Neural progenitor cell (in vitro differentiated cells): ENCODE measurements around the gene NKAIN1. TPM values are rescaled to one million over a fixed set of nuclear protein-coding genes. Genes with fewer than 3 reads are reported as not detected.
A peak's percentile ranks its signal among the peaks of the same experiment; 100 is the strongest.

Experiments
- DNase-seq: peaks from one replicate; pipeline ENCODE4 v3.0.0-alpha.2; 2016; ENCODE audit warnings: low spot score
- H2AFZ ChIP-seq: fragments of 200-600 bp; sonication (generic); replicated peaks from 2 replicates; pipeline ENCODE4 v1.6.1; 2016; ENCODE audit warnings: antibody characterized with exemption
- H3F3A ChIP-seq: fragments of 200-600 bp; sonication (generic); 2 replicates; pipeline ENCODE4 v1.6.1; 2016; ENCODE audit warnings: antibody characterized with exemption, low read depth
- H3K27ac ChIP-seq: fragments of 200-600 bp; sonication (generic); 2 replicates; pipeline ENCODE4 v1.5.1; 2016; ENCODE audit warnings: mild to moderate bottlenecking
- H3K27me3 ChIP-seq: fragments of 200-600 bp; sonication (generic); 2 replicates; pipeline ENCODE4 v1.6.1; 2016; ENCODE audit warnings: mild to moderate bottlenecking, moderate library complexity
- H3K36me3 ChIP-seq: fragments of 200-600 bp; sonication (generic); 2 replicates; pipeline ENCODE4 v1.5.1; 2016
- H3K4me1 ChIP-seq: fragments of 200-600 bp; sonication (generic); 2 replicates; pipeline ENCODE4 v1.6.1; 2016; ENCODE audit warnings: mixed run types
- H3K4me2 ChIP-seq: fragments of 200-600 bp; sonication (generic); 2 replicates; pipeline ENCODE4 v1.6.1; 2016
- H3K4me3 ChIP-seq: fragments of 200-600 bp; sonication (generic); 2 replicates; pipeline ENCODE4 v1.5.1; 2016
- H3K79me2 ChIP-seq: fragments of 200-600 bp; sonication (generic); 2 replicates; pipeline ENCODE4 v1.6.1; 2016; ENCODE audit warnings: low read depth
- H3K9ac ChIP-seq: fragments of 200-600 bp; sonication (generic); 2 replicates; pipeline ENCODE4 v1.6.1; 2016
- H3K9me3 ChIP-seq: fragments of 200-600 bp; sonication (generic); 2 replicates; pipeline ENCODE4 v1.5.1; 2016; ENCODE audit warnings: low read depth
- H4K20me1 ChIP-seq: fragments of 200-600 bp; sonication (generic); 2 replicates; pipeline ENCODE4 v1.6.1; 2016; ENCODE audit warnings: low read depth
- H3K27ac Mint-ChIP-seq: 3 replicates; pipeline ENCODE4 v1.8.0; 2021; ENCODE audit warnings: mixed read lengths
- H3K27me3 Mint-ChIP-seq: 2 replicates; pipeline ENCODE4 v1.8.0; 2022; ENCODE audit warnings: low read depth, mild to moderate bottlenecking, inconsistent platforms, moderate library complexity, mixed read lengths; ENCODE audit not compliant: insufficient read depth
- H3K36me3 Mint-ChIP-seq: 3 replicates; pipeline ENCODE4 v1.8.0; 2021; ENCODE audit warnings: mixed read lengths
- H3K4me1 Mint-ChIP-seq: 3 replicates; pipeline ENCODE4 v1.8.0; 2021; ENCODE audit warnings: mixed read lengths
- H3K4me3 Mint-ChIP-seq: 3 replicates; pipeline ENCODE4 v1.8.0; 2021; ENCODE audit warnings: mild to moderate bottlenecking, moderate library complexity, mixed read lengths
- H3K9me3 Mint-ChIP-seq: 3 replicates; pipeline ENCODE4 v1.8.0; 2020; ENCODE audit warnings: mixed read lengths
- CTCF ChIP-seq: fragments of 200-600 bp; sonication (generic); IDR thresholded peaks from 2 replicates; pipeline ENCODE4 v1.5.1; 2017; ENCODE audit warnings: antibody characterized with exemption, mild to moderate bottlenecking
- EZH2 ChIP-seq: fragments of 200-600 bp; sonication (generic); IDR thresholded peaks from 2 replicates; pipeline ENCODE4 v1.6.1; 2017; ENCODE audit warnings: antibody characterized with exemption, mild to moderate bottlenecking, moderate library complexity
- EZH2phosphoT487 ChIP-seq: fragments of 200-600 bp; sonication (generic); IDR thresholded peaks from 2 replicates; pipeline ENCODE4 v1.6.1; 2017; ENCODE audit warnings: antibody characterized with exemption
- total RNA-seq: library from RNA; depleted of rRNA; stranded (reverse); fragments of >200 nt; gene quantifications from 2 replicates; pipeline ENCODE4 v1.2.3, GENCODE V29; 2015; ENCODE audit warnings: low replicate concordance

The NKAIN1 gene
- total RNA-seq, 1 donor from 2014 or later = 14.5 TPM

GRCh38 chr1:31248276-31248675, 8.6 kb upstream of the NKAIN1 start:
- Histone ChIP-seq H3K36me3 (no peaks in the 10 kb centered on the region), H4K20me1 (no peaks in the 10 kb centered on the region), H3K4me1 (no peaks in the 10 kb centered on the region), H3K79me2 (no peaks in the 10 kb centered on the region), H3K9me3 (no peaks in the 10 kb centered on the region), H3K27ac (no peak overlapping the region), H3K27me3 (no peaks in the 10 kb centered on the region), H2AFZ (no peak overlapping the region), H3K4me2 (no peak overlapping the region), H3K9ac (no peak overlapping the region), H3F3A (no peaks in the 10 kb centered on the region), H3K4me3 (no peak overlapping the region)
- DNase-seq = no peak
- Mint-ChIP-seq H3K4me1 (peaks cover 15% of the 10 kb centered on the region), H3K36me3 (no peaks in the 10 kb centered on the region), H3K4me3 (no peak overlapping the region), H3K27me3 (peaks cover 4% of the 10 kb centered on the region), H3K27ac (no peak overlapping the region), H3K9me3 (no peaks in the 10 kb centered on the region)
- no peak for TF ChIP-seq CTCF
- no peak for TF ChIP-seq EZH2phosphoT487
- no peak for TF ChIP-seq EZH2

- Histone ChIP-seq H2AFZ (no peak overlapping the region), H3K9me3 (no peaks in the 10 kb centered on the region), H3F3A (peaks cover 6% of the 10 kb centered on the region), H3K9ac (no peak overlapping the region), H3K4me2 (no peak overlapping the region), H3K36me3 (no peaks in the 10 kb centered on the region), H4K20me1 (no peaks in the 10 kb centered on the region), H3K4me3 (no peak overlapping the region), H3K4me1 (peaks cover 7% of the 10 kb centered on the region), H3K27me3 (peaks cover 21% of the 10 kb centered on the region), H3K79me2 (no peaks in the 10 kb centered on the region), H3K27ac (no peak overlapping the region)
- Mint-ChIP-seq H3K4me1 (peaks cover 30% of the 10 kb centered on the region), H3K9me3 (no peaks in the 10 kb centered on the region), H3K27ac (no peak overlapping the region), H3K27me3 (peaks cover 6% of the 10 kb centered on the region), H3K36me3 (no peaks in the 10 kb centered on the region), H3K4me3 (peak overlapping the region; percentile 7)
- no peak for DNase-seq
- TF ChIP-seq EZH2phosphoT487 (no peak), CTCF (no peak), EZH2 (no peak)
These were observed 4.6 kb upstream of the NKAIN1 start for GRCh38 chr1:31244326-31244725.

GRCh38 chr1:31243501-31244286, 4.0 kb upstream of the NKAIN1 start:
- Histone ChIP-seq H3F3A (peaks cover 11% of the 10 kb centered on the region), H2AFZ (no peak overlapping the region), H3K27ac (no peak overlapping the region), H3K79me2 (no peaks in the 10 kb centered on the region), H3K4me1 (peaks cover 11% of the 10 kb centered on the region), H3K4me3 (no peak overlapping the region), H3K9me3 (no peaks in the 10 kb centered on the region), H3K36me3 (no peaks in the 10 kb centered on the region), H3K27me3 (peaks cover 27% of the 10 kb centered on the region), H3K4me2 (no peak overlapping the region), H4K20me1 (peaks cover under 1% of the 10 kb centered on the region), H3K9ac (no peak overlapping the region)
- peaks cover 34% of the 10 kb centered on the region for H3K4me1 Mint-ChIP-seq
- peak overlapping the region; percentile 7 for H3K4me3 Mint-ChIP-seq
- peak overlapping the region; percentile 16 for H3K27ac Mint-ChIP-seq
- H3K36me3 Mint-ChIP-seq = no peaks in the 10 kb centered on the region
- no peak for DNase-seq
- TF ChIP-seq EZH2 (no peak), EZH2phosphoT487 (no peak), CTCF (no peak)
- H3K9me3 Mint-ChIP-seq = no peaks in the 10 kb centered on the region
- H3K27me3 Mint-ChIP-seq = peaks cover 11% of the 10 kb centered on the region
